HEK293T (cell line): ENCODE measurements around the gene DSTYK.
A peak's percentile ranks its signal among the peaks of the same experiment; 100 is the strongest.

Source experiments
- CTCF ChIA-PET: fragments of 350-600 bp; formaldehyde crosslinking; extraction: SDS; loops from one replicate; lab custom pipeline; 2021; ENCODE audit warnings: antibody characterized with exemption, inconsistent platforms; lab: Yijun Ruan, JAX
- POLR2A ChIA-PET: fragments of 350-600 bp; formaldehyde crosslinking; extraction: SDS; loops from one replicate; lab custom pipeline; 2020; ENCODE audit warnings: antibody characterized with exemption, inconsistent platforms; lab: Yijun Ruan, JAX
- DNase-seq: peaks from one replicate; pipeline ENCODE4 v3.0.0; 2012; ENCODE audit warnings: mixed read lengths; ENCODE audit errors: extremely low spot score
- ARNT ChIP-seq: fragments of 450-650 bp; IDR thresholded peaks from 2 replicates; pipeline ENCODE4 v1.6.1; 2017; ENCODE audit warnings: mild to moderate bottlenecking
- BHLHE40 ChIP-seq: fragments of 450-650 bp; IDR thresholded peaks from 2 replicates; pipeline ENCODE4 v1.6.1; 2016; ENCODE audit warnings: mild to moderate bottlenecking, moderate library complexity, borderline replicate concordance
- CTBP1 ChIP-seq: fragments of 450-650 bp; IDR thresholded peaks from 2 replicates; pipeline ENCODE4 v1.6.1; 2016; ENCODE audit warnings: borderline replicate concordance
- ELF4 ChIP-seq: fragments of 450-650 bp; IDR thresholded peaks from 2 replicates; pipeline ENCODE4 v1.6.1; 2017; ENCODE audit warnings: antibody characterized with exemption
- FOXA1 ChIP-seq: fragments of 450-650 bp; IDR thresholded peaks from 2 replicates; pipeline ENCODE4 v1.6.1; 2016; ENCODE audit warnings: mild to moderate bottlenecking
- FOXK2 ChIP-seq: fragments of 450-650 bp; IDR thresholded peaks from 2 replicates; pipeline ENCODE4 v1.6.1; 2016; ENCODE audit warnings: mild to moderate bottlenecking
- FOXM1 ChIP-seq: fragments of 450-650 bp; IDR thresholded peaks from 2 replicates; pipeline ENCODE4 v1.6.1; 2017; ENCODE audit warnings: mild to moderate bottlenecking, borderline replicate concordance
- HDGF ChIP-seq: fragments of 450-650 bp; IDR thresholded peaks from 2 replicates; pipeline ENCODE4 v1.6.1; 2017; ENCODE audit warnings: antibody characterized with exemption, borderline replicate concordance
- L3MBTL2 ChIP-seq: fragments of 450-650 bp; conservative IDR thresholded peaks from 2 replicates; pipeline ENCODE4 v1.6.1; 2016; ENCODE audit warnings: mild to moderate bottlenecking
- LEF1 ChIP-seq: fragments of 450-650 bp; IDR thresholded peaks from 2 replicates; pipeline ENCODE4 v1.6.1; 2017; ENCODE audit warnings: mild to moderate bottlenecking, borderline replicate concordance
- NFRKB ChIP-seq: fragments of 450-650 bp; IDR thresholded peaks from 2 replicates; pipeline ENCODE4 v1.6.1; 2016; ENCODE audit warnings: mild to moderate bottlenecking, moderate library complexity
- PKNOX1 ChIP-seq: fragments of 450-650 bp; IDR thresholded peaks from 2 replicates; pipeline ENCODE4 v1.6.1; 2016
- SP1 ChIP-seq: fragments of 450-650 bp; IDR thresholded peaks from 2 replicates; pipeline ENCODE4 v1.6.1; 2017
- SUZ12 ChIP-seq: fragments of 450-650 bp; IDR thresholded peaks from 2 replicates; pipeline ENCODE4 v1.6.1; 2016; ENCODE audit warnings: mild to moderate bottlenecking
- TARDBP ChIP-seq: fragments of 450-650 bp; IDR thresholded peaks from 2 replicates; pipeline ENCODE4 v1.6.1; 2016
- ZNF384 ChIP-seq: fragments of 450-650 bp; IDR thresholded peaks from 2 replicates; pipeline ENCODE4 v1.6.1; 2016

The DSTYK gene

DNA sequence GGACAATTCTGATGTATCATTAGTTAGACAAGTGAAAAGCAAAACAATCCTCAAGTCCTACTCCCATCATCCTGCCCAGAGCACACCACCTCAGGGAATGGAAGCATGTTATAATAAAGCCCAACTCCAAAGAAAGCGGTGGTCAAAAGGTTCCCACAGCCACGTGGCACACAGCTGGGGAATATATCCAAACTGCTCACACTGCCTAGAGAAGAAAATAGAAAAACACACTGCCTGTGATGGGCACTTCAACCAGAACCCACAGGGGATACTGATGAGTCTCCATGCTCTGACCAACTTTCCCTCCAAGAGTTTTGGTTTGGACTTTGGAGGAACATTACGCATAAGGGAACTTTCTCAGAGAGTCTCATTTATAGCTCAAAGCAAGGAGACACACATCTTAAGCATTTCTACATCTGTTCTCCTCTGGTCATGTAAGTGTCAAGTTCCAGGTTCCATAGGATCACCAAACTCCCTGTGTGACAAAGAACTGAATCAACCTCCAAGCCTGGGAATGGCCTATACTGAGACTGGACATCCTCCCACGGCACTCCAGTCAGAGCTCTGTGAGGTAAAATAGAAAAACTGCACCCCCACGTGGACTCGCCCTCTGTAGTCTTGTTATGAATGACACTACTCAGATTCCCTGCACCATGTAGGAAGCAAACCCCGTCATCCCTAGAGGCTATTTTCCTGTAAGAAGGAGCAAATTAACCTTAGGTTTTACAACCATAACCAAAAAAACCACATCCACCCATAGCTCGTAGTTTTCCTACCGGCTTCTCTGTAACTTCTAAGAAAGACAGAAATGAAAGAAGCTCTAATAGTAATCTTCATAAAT lies 12.2 kb downstream of the DSTYK start:
- POLR2A ChIA-PET = interaction anchor here (1.0 to 1.3 kb wide), 2 partner anchors 12 kb away, joined by 3 read pairs; no protein-coding TSS in a partner anchor

DNA sequence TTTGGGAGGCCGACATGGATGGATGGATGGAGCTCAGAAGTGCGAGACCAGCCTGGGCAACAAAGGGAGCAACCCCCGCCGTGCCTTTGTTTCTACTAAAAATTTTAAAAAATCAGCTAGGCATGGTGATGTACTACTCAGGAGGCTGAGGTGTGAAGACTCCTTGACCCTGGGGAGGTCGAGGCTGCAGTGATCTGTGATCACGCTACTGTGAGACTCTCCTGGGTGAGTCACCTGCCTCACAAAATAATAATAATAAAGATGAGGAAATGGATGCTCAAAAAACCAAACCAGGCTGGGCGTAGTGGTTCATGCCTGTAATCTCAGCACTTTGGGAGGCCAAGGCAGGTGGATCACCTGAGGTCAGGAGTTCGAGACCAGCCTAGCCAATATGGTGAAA lies 19.2 kb downstream of the DSTYK start:
- TF ChIP-seq L3MBTL2 (no peak), ZNF384 (no peak), CTBP1 (no peak), HDGF (no peak), TARDBP (no peak), FOXK2 (no peak), NFRKB (no peak), BHLHE40 (no peak), ARNT (no peak), FOXA1 (no peak), SP1 (no peak), ELF4 (no peak)
- CTCF ChIA-PET = interaction anchor here (0.6 kb wide), 1 partner anchor 16 kb away, joined by 5 read pairs; no protein-coding TSS in a partner anchor
- DNase-seq = no peak
- POLR2A ChIA-PET = no interaction called here

More for the DNA sequence above, 12.2 kb downstream of the DSTYK start:
- CTCF ChIA-PET = interaction anchor here (0.7 to 1.0 kb wide), 3 partner anchors 29 to 51 kb away, joined by 3 to 8 read pairs (median 7); partner anchors contain the start of gene TMCC2
- TF ChIP-seq L3MBTL2 (0 out of 2 replicates have a peak, but pooled peaks have one; percentile 16), ARNT (no peak), SP1 (no peak), SUZ12 (no peak)
- no peak for DNase-seq

DNA sequence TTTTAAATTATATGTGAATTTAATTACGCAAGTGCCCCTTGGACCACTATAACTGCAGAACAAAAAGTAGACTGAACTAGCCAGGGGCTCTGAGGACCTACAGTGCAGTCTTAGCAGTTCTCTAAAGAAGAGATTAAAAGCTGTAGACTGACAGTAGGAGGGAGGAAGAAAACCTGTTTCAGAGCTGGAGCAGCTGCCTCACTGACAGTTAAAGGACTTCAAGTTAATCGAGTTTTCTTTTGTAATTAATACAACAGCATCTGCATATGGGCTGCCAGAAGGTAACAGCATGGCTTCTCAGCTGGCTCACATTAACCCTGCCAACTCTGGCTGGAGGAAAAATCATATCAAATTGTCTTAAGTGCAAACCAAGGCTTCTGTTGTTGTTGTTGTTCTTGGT lies 19.9 kb downstream of the DSTYK start:
- TF ChIP-seq TARDBP (no peak), LEF1 (no peak)
- ChIA-PET CTCF (no interaction called here), POLR2A (no interaction called here)
- no peak for DNase-seq

DNA sequence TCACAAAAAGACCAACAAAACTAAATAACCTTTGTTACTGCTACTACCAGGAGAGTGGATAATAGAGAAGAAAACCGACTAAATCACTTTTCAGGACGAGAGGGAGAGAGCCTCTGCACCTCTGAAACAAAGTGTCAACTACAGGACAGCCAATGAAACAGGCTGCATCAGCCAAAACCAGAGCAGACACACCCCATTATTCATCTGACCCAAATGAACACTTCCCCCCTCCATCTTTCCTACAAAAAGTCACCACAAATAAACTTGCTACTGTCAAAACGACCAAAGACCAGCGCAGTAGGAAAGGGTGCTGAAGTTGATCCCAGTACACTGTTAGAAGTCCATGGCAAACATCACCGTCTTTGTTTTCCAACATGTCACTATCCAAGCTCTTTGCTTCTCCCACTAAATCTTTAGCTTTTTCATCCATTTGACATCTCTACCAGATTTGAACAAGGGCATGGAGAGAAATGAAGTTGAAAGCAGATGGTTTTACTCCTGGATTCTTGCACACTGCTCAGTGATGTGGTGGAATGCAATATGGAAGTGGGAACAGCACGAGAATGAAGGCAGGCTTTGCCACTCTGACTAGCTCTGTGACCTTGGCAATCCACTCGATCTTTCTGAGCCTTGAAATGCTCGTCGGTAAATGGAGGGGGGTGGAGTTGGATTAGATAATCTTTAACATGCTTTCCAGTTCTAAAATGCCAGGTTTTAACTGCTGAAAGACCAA lies 20.5 kb downstream of the DSTYK start:
- ChIA-PET CTCF (no interaction called here), POLR2A (no interaction called here)
- no peak for DNase-seq
- TF ChIP-seq BHLHE40 = no peak

DNA sequence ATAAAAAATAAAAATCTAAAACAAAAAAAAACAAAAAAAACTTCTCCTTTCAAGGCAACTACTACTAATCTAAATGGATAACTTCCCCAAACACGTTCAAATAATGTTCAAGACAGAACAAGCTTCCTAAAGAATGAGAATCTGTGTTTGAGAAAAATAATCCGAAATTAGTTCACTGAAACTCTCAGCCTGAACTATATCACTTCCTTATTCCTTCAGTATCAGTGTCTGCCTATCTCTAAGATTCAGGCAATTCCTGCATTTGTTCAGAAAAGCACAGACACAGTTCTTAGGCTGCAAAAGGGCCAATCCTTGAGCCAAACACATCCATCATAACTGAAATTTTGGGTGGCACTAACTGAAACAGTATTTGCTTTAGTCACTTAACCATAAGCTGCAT lies 22.4 kb downstream of the DSTYK start:
- TF ChIP-seq FOXM1 (no peak), PKNOX1 (no peak), HDGF (no peak), LEF1 (no peak)
- no peak for DNase-seq
- CTCF ChIA-PET = no interaction called here
- POLR2A ChIA-PET = no interaction called here

- no peak for TF ChIP-seq NFRKB
- TF ChIP-seq SUZ12 = no peak
- TF ChIP-seq HDGF = no peak
- no peak for TF ChIP-seq PKNOX1
- TF ChIP-seq ZNF384 = no peak
- no peak for TF ChIP-seq FOXM1
- no peak for TF ChIP-seq FOXK2
- POLR2A ChIA-PET = no interaction called here
- CTCF ChIA-PET = no interaction called here
- DNase-seq = no peak
Measured at GRCh38 chr1:205188596-205188995, 22.9 kb downstream of the DSTYK start.

GRCh38 chr1:205188098-205188497 lies 23.4 kb downstream of the DSTYK start:
- TF ChIP-seq PKNOX1 (no peak), FOXA1 (no peak), HDGF (no peak), TARDBP (no peak), L3MBTL2 (no peak), SP1 (no peak), BHLHE40 (no peak), NFRKB (no peak), CTBP1 (no peak), FOXM1 (no peak), ARNT (no peak), SUZ12 (no peak), FOXK2 (no peak), ZNF384 (no peak), ELF4 (no peak), LEF1 (no peak)
- POLR2A ChIA-PET = interaction anchor here (0.9 kb wide), 1 partner anchor 11 kb away, joined by 3 read pairs; no protein-coding TSS in a partner anchor
- DNase-seq = no peak
- CTCF ChIA-PET = no interaction called here
